Neural cell (in vitro differentiated cells): Measurements from ENCODE around the gene DDX4. TPM values are rescaled to one million over a fixed set of nuclear protein-coding genes. Genes with fewer than 3 reads are reported as not detected.

Experiments used
- H2AFZ ChIP-seq: fragments of 200-600, 300-800 bp; sonication (generic), shearing (Covaris generic); 2 replicates; pipeline ENCODE4 v1.6.0; 2014; ENCODE audit warnings: low read depth, mild to moderate bottlenecking, antibody characterized with exemption, low read length, moderate library complexity
- H3F3A ChIP-seq: fragments of 200-600 bp; shearing (Covaris generic); 2 replicates; pipeline ENCODE4 v1.6.1; 2016; ENCODE audit warnings: mild to moderate bottlenecking, moderate library complexity, mixed read lengths, antibody characterized with exemption, low read length; ENCODE audit not compliant: insufficient read depth, poor library complexity, severe bottlenecking
- H3K27ac ChIP-seq: fragments of 200-600, 300-800 bp; sonication (generic), shearing (Covaris generic); 2 replicates; pipeline ENCODE4 v1.5.1; 2014; ENCODE audit warnings: mild to moderate bottlenecking, low read length, moderate library complexity
- H3K27me3 ChIP-seq: fragments of 300-800, 200-600 bp; sonication (generic), shearing (Covaris generic); 2 replicates; pipeline ENCODE4 v1.6.0; 2014; ENCODE audit warnings: mild to moderate bottlenecking, low read depth, low read length, moderate library complexity; ENCODE audit not compliant: insufficient read depth
- H3K36me3 ChIP-seq: fragments of 300-800, 200-600 bp; sonication (generic), shearing (Covaris generic); 2 replicates; pipeline ENCODE4 v1.5.1; 2014; ENCODE audit warnings: mild to moderate bottlenecking, antibody characterized with exemption, low read length, moderate library complexity; ENCODE audit not compliant: insufficient read depth
- H3K4me2 ChIP-seq: fragments of 300-800, 200-600 bp; sonication (generic), shearing (Covaris generic); 2 replicates; pipeline ENCODE4 v1.6.0; 2014; ENCODE audit warnings: mild to moderate bottlenecking, low read length
- H3K4me3 ChIP-seq: fragments of 300-800, 200-600 bp; sonication (generic), shearing (Covaris generic); 2 replicates; pipeline ENCODE4 v1.5.1; 2014; ENCODE audit warnings: mild to moderate bottlenecking, low read length, moderate library complexity
- H3K79me2 ChIP-seq: fragments of 200-600 bp; shearing (Covaris generic); replicated peaks from 2 replicates; pipeline ENCODE4 v1.6.0; 2014; ENCODE audit warnings: mild to moderate bottlenecking, low read length, moderate library complexity; ENCODE audit not compliant: insufficient read depth
- H3K9ac ChIP-seq: fragments of 300-800, 200-600 bp; sonication (generic), shearing (Covaris generic); 2 replicates; pipeline ENCODE4 v1.6.1; 2016; ENCODE audit warnings: mild to moderate bottlenecking, low read length, mixed read lengths
- H3K9me2 ChIP-seq: fragments of 200-600 bp; shearing (Covaris generic); 2 replicates; pipeline ENCODE4 v1.6.1; 2016; ENCODE audit warnings: mild to moderate bottlenecking, low read length, mixed read lengths; ENCODE audit not compliant: insufficient read depth
- H3K9me3 ChIP-seq: fragments of 200-600, 300-800 bp; sonication (generic), shearing (Covaris generic); 2 replicates; pipeline ENCODE4 v1.6.1; 2016; ENCODE audit warnings: mild to moderate bottlenecking, mixed run types, low read length, moderate library complexity, mixed read lengths
- H4K20me1 ChIP-seq: fragments of 200-600 bp; shearing (Covaris generic); 2 replicates; pipeline ENCODE4 v1.6.1; 2016; ENCODE audit warnings: mild to moderate bottlenecking, mixed run types; ENCODE audit not compliant: insufficient read depth
- EP300 ChIP-seq: fragments of 450-650 bp; conservative IDR thresholded peaks from 2 replicates; pipeline ENCODE4 v1.6.1; 2014; ENCODE audit warnings: antibody characterized with exemption, mild to moderate bottlenecking, moderate library complexity; ENCODE audit not compliant: poor library complexity, severe bottlenecking
- EZH2 ChIP-seq: fragments of 200-600, 300-800 bp; shearing (Covaris generic), sonication (generic); IDR thresholded peaks from 2 replicates; pipeline ENCODE4 v1.6.1; 2014; ENCODE audit warnings: antibody characterized with exemption, low read length, borderline replicate concordance, mild to moderate bottlenecking; ENCODE audit not compliant: insufficient read depth, poor library complexity, severe bottlenecking
- MXI1 ChIP-seq: fragments of 450-650 bp; conservative IDR thresholded peaks from 2 replicates; pipeline ENCODE4 v1.6.1; 2014; ENCODE audit warnings: antibody characterized with exemption, mild to moderate bottlenecking; ENCODE audit not compliant: poor library complexity, severe bottlenecking
- POLR2AphosphoS5 ChIP-seq: IDR thresholded peaks from 2 replicates; pipeline ENCODE4 v1.6.1; 2012
- RAD21 ChIP-seq: fragments of 450-650 bp; conservative IDR thresholded peaks from 2 replicates; pipeline ENCODE4 v1.6.1; 2014; ENCODE audit warnings: antibody characterized with exemption, mild to moderate bottlenecking, moderate library complexity
- SMC3 ChIP-seq: fragments of 450-650 bp; conservative IDR thresholded peaks from 2 replicates; pipeline ENCODE4 v1.6.1; 2014; ENCODE audit warnings: antibody characterized with exemption, mild to moderate bottlenecking, moderate library complexity; ENCODE audit not compliant: poor library complexity
- TAF1 ChIP-seq: IDR thresholded peaks from 2 replicates; pipeline ENCODE4 v1.6.1; 2012; ENCODE audit warnings: low read depth
- polyA plus RNA-seq: library from polyadenylated mRNA; depleted of rRNA; stranded (reverse); fragments of >200 nt; gene quantifications from 2 replicates; pipeline ENCODE4 v1.2.3, GENCODE V29; 2014
- TF ChIP-seq, protein P1 (sequence below): IDR thresholded peaks from 2 replicates; pipeline ENCODE4 v1.6.1; 2012; ENCODE audit warnings: borderline replicate concordance
- TF ChIP-seq, protein P2 (sequence below): fragments of 450-650 bp; IDR thresholded peaks from 2 replicates; pipeline ENCODE4 v1.5.1; 2014; ENCODE audit warnings: antibody characterized with exemption, mild to moderate bottlenecking, moderate library complexity; ENCODE audit not compliant: poor library complexity, severe bottlenecking

The DDX4 gene
- polyA plus RNA-seq, 1 donor from 2014 or later, result 0.43 TPM

DNA sequence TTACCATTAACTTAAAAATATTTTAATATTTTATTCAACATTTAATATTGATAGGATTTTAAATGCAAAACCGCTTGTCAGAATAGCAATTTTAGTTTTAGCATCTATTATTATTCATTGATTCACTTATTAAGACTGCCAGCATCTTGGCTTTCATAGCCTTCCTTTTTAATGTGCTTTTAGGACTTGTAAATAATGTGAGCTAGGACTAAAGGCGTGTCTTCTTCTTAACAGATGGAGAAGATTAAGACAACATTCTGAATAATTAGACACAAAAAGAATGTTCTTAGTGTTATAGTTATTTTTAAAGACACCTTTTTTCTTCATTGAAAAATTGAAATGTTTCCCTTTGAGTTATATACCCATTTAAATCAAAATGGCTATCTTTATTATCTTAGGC is 120.2 kb downstream of the DDX4 start:
- no peaks in the 10 kb centered on the region for H3K9me2 ChIP-seq
- no peak for TF ChIP-seq TAF1
- no peak for TF ChIP-seq EZH2
- TF ChIP-seq RAD21, result no peak
- no peak for TF ChIP-seq SMC3
- TF ChIP-seq, protein P1, sequence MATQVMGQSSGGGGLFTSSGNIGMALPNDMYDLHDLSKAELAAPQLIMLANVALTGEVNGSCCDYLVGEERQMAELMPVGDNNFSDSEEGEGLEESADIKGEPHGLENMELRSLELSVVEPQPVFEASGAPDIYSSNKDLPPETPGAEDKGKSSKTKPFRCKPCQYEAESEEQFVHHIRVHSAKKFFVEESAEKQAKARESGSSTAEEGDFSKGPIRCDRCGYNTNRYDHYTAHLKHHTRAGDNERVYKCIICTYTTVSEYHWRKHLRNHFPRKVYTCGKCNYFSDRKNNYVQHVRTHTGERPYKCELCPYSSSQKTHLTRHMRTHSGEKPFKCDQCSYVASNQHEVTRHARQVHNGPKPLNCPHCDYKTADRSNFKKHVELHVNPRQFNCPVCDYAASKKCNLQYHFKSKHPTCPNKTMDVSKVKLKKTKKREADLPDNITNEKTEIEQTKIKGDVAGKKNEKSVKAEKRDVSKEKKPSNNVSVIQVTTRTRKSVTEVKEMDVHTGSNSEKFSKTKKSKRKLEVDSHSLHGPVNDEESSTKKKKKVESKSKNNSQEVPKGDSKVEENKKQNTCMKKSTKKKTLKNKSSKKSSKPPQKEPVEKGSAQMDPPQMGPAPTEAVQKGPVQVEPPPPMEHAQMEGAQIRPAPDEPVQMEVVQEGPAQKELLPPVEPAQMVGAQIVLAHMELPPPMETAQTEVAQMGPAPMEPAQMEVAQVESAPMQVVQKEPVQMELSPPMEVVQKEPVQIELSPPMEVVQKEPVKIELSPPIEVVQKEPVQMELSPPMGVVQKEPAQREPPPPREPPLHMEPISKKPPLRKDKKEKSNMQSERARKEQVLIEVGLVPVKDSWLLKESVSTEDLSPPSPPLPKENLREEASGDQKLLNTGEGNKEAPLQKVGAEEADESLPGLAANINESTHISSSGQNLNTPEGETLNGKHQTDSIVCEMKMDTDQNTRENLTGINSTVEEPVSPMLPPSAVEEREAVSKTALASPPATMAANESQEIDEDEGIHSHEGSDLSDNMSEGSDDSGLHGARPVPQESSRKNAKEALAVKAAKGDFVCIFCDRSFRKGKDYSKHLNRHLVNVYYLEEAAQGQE, result no peak
- no peak for TF ChIP-seq MXI1
- no peak for TF ChIP-seq POLR2AphosphoS5
- no peak for TF ChIP-seq EP300
- TF ChIP-seq, protein P2, sequence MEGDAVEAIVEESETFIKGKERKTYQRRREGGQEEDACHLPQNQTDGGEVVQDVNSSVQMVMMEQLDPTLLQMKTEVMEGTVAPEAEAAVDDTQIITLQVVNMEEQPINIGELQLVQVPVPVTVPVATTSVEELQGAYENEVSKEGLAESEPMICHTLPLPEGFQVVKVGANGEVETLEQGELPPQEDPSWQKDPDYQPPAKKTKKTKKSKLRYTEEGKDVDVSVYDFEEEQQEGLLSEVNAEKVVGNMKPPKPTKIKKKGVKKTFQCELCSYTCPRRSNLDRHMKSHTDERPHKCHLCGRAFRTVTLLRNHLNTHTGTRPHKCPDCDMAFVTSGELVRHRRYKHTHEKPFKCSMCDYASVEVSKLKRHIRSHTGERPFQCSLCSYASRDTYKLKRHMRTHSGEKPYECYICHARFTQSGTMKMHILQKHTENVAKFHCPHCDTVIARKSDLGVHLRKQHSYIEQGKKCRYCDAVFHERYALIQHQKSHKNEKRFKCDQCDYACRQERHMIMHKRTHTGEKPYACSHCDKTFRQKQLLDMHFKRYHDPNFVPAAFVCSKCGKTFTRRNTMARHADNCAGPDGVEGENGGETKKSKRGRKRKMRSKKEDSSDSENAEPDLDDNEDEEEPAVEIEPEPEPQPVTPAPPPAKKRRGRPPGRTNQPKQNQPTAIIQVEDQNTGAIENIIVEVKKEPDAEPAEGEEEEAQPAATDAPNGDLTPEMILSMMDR, result no peak
- no peak overlapping the region for H3K4me2 ChIP-seq
- H3K9ac ChIP-seq, result no peak overlapping the region
- no peaks in the 10 kb centered on the region for H4K20me1 ChIP-seq
- no peaks in the 10 kb centered on the region for H3F3A ChIP-seq
- H3K27me3 ChIP-seq, result no peaks in the 10 kb centered on the region
- no peak overlapping the region for H3K4me3 ChIP-seq
- H3K36me3 ChIP-seq, result no peaks in the 10 kb centered on the region
- no peaks in the 10 kb centered on the region for H3K79me2 ChIP-seq
- H3K9me3 ChIP-seq, result no peaks in the 10 kb centered on the region
- no peak overlapping the region for H2AFZ ChIP-seq
- no peak overlapping the region for H3K27ac ChIP-seq

GRCh38 chr5:55860288-55860687 is 122.4 kb downstream of the DDX4 start:
- Histone ChIP-seq H3K4me2 (no peak overlapping the region), H3F3A (no peaks in the 10 kb centered on the region), H3K9me2 (no peaks in the 10 kb centered on the region), H3K9ac (no peak overlapping the region), H3K4me3 (no peak overlapping the region), H3K36me3 (no peaks in the 10 kb centered on the region), H3K9me3 (no peaks in the 10 kb centered on the region), H3K27me3 (no peaks in the 10 kb centered on the region), H3K27ac (no peak overlapping the region), H4K20me1 (no peaks in the 10 kb centered on the region), H3K79me2 (no peaks in the 10 kb centered on the region), H2AFZ (no peak overlapping the region)
- TF ChIP-seq MXI1 (no peak), TAF1 (no peak), RAD21 (no peak), EP300 (no peak), EZH2 (no peak), POLR2AphosphoS5 (no peak), SMC3 (no peak)
- TF ChIP-seq, protein P2, result no peak
- TF ChIP-seq, protein P1, result no peak
